Measurements from ENCODE around the gene FLNB. TPM values are rescaled to one million over a fixed set of nuclear protein-coding genes. Genes with fewer than 3 reads are reported as not detected.

FLNB gene
- polyA plus RNA-seq, 3 donors, result 0.47 to 4.0 (median 2.1) TPM

DNA sequence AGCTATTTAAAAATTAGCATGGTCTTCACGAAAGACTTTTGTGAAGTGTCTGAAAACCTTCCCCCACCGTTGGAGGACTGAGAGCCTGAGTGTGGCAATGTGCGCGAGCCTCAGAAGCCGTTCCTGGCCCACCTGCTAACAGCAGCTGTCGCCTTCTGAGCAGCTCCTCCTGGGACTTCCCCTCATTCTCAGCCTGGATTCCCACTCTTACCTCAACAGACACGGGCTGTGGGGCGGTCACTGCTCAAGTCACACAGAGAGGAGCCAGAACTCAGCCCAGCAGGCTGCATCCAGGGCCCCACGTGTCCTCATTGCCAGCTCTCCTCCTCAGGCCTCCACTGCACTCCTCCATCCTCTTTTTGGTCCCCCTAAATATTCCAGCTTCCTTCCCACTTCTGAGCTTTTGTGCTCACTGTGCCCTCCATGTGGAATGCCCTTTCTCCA is 194.7 kb downstream of the FLNB start:
- no peak for DNase-seq
- TF ChIP-seq, protein P1, sequence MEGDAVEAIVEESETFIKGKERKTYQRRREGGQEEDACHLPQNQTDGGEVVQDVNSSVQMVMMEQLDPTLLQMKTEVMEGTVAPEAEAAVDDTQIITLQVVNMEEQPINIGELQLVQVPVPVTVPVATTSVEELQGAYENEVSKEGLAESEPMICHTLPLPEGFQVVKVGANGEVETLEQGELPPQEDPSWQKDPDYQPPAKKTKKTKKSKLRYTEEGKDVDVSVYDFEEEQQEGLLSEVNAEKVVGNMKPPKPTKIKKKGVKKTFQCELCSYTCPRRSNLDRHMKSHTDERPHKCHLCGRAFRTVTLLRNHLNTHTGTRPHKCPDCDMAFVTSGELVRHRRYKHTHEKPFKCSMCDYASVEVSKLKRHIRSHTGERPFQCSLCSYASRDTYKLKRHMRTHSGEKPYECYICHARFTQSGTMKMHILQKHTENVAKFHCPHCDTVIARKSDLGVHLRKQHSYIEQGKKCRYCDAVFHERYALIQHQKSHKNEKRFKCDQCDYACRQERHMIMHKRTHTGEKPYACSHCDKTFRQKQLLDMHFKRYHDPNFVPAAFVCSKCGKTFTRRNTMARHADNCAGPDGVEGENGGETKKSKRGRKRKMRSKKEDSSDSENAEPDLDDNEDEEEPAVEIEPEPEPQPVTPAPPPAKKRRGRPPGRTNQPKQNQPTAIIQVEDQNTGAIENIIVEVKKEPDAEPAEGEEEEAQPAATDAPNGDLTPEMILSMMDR (IDR thresholded peaks at IDR 0.05), result no peak
- no peaks in the 10 kb centered on the region for H3K79me2 ChIP-seq (ENCODE audit: insufficient read depth, low read length)
- intact Hi-C loops (cut with micrococcal nuclease), result no loop called here
- H3K9me3 ChIP-seq (replicated peaks in 1 of 2; ENCODE audit: control insufficient read depth in 1 of 2, insufficient read depth in 1 of 2, low read length in 2 of 2), result no peaks in the 10 kb centered on the region
- peaks cover 21% of the 10 kb centered on the region for H3K4me1 Mint-ChIP-seq
- WGBS (ENCODE audit: insufficient coverage), result 72% methylated on average over 8 of the region's 9 CpGs
- no peak overlapping the region for H3K9ac ChIP-seq (ENCODE audit: insufficient read depth, low read length, poor library complexity, severe bottlenecking)
- H2AFZ ChIP-seq (ENCODE audit: insufficient read depth, low read depth, low read length, poor library complexity, severe bottlenecking), result no peak overlapping the region
- H4K20me1 ChIP-seq (ENCODE audit: insufficient read depth, low read length), result no peaks in the 10 kb centered on the region
- H3K4me2 ChIP-seq (replicated peaks; ENCODE audit: extremely low read depth, low read length, poor library complexity, severe bottlenecking), result no peak overlapping the region
- peaks cover 0 to 10% (median 4%) of the 10 kb centered on the region in 7 donors for H3K9me3 Mint-ChIP-seq
- peaks cover 9 to 12% of the 10 kb centered on the region in 2 donors for H3K4me1 ChIP-seq (ENCODE audit: control insufficient read depth in 1 of 2, insufficient read depth in 2 of 2, low read length in 2 of 2)
- H3K4me3 ChIP-seq (replicated peaks in 1 of 3; ENCODE audit: low read depth in 2 of 3, low read length in 3 of 3), result no peak overlapping the region
- H3K27ac Mint-ChIP-seq, result no peak overlapping the region
- H3K27ac ChIP-seq (ENCODE audit: low read depth in 1 of 2, low read length in 2 of 2), result no peak overlapping the region
- H3K36me3 Mint-ChIP-seq, result no peaks in the 10 kb centered on the region
- H3K36me3 ChIP-seq (replicated peaks in 1 of 2; ENCODE audit: control insufficient read depth in 1 of 2, insufficient read depth in 2 of 2, low read length in 2 of 2), result no peaks in the 10 kb centered on the region
- peaks cover 4 to 7% (median 4%) of the 10 kb centered on the region in 3 donors for H3K27me3 Mint-ChIP-seq (ENCODE audit: low read depth in 3 of 3)
- no peak overlapping the region for H3K4me3 Mint-ChIP-seq
- no peaks in the 10 kb centered on the region for H3K27me3 ChIP-seq (ENCODE audit: control insufficient read depth in 2 of 2, insufficient read depth in 2 of 2, low read length in 2 of 2)

DNA sequence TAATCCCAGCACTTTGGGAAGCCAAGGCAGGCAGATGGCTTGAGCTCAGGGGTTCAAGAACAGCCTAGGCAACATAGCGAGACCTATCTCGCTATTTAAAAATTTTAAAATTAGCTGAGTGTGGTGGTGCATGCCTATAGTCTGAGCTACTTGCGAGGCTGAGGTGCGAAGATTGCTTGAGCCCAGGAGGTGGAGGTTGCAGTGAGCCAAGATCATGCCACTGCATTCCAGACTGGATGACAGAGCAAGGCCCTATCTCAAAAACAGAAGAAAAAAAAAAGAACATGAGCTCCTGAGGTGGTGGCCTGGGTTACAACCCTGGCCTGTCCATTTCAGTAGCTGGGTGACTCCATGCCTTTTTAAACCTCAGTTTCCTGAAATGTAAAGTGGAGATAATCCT is 195.3 kb downstream of the FLNB start:
- WGBS (ENCODE audit: insufficient coverage), result 100% methylated on average over 4 of the region's 4 CpGs
- TF ChIP-seq, protein P1 (IDR thresholded peaks at IDR 0.05), result no peak
- H3K27me3 ChIP-seq (ENCODE audit: control insufficient read depth in 2 of 2, insufficient read depth in 2 of 2, low read length in 2 of 2), result no peaks in the 10 kb centered on the region

More for the DNA sequence above, 195.3 kb downstream of the FLNB start:
- Histone ChIP-seq H3K4me3 (replicated peaks in 1 of 3; ENCODE audit: low read depth in 2 of 3, low read length in 3 of 3) (no peak overlapping the region), H3K9ac (ENCODE audit: insufficient read depth, low read length, poor library complexity, severe bottlenecking) (no peak overlapping the region), H3K4me1 (ENCODE audit: control insufficient read depth in 1 of 2, insufficient read depth in 2 of 2, low read length in 2 of 2) (peaks cover 9 to 12% of the 10 kb centered on the region in 2 donors), H3K36me3 (replicated peaks in 1 of 2; ENCODE audit: control insufficient read depth in 1 of 2, insufficient read depth in 2 of 2, low read length in 2 of 2) (no peaks in the 10 kb centered on the region), H3K79me2 (ENCODE audit: insufficient read depth, low read length) (no peaks in the 10 kb centered on the region), H3K27ac (ENCODE audit: low read depth in 1 of 2, low read length in 2 of 2) (no peak overlapping the region), H4K20me1 (ENCODE audit: insufficient read depth, low read length) (no peaks in the 10 kb centered on the region), H3K4me2 (replicated peaks; ENCODE audit: extremely low read depth, low read length, poor library complexity, severe bottlenecking) (no peak overlapping the region), H2AFZ (ENCODE audit: insufficient read depth, low read depth, low read length, poor library complexity, severe bottlenecking) (no peak overlapping the region), H3K9me3 (replicated peaks in 1 of 2; ENCODE audit: control insufficient read depth in 1 of 2, insufficient read depth in 1 of 2, low read length in 2 of 2) (no peaks in the 10 kb centered on the region)
- Mint-ChIP-seq H3K36me3 (no peaks in the 10 kb centered on the region), H3K4me1 (peaks cover 19% of the 10 kb centered on the region), H3K27me3 (ENCODE audit: low read depth in 3 of 3) (peaks cover 4 to 7% (median 6%) of the 10 kb centered on the region in 3 donors), H3K9me3 (peaks cover 0 to 10% (median 4%) of the 10 kb centered on the region in 7 donors), H3K27ac (no peak overlapping the region), H3K4me3 (no peak overlapping the region)
- no peak for DNase-seq
- intact Hi-C loops (cut with micrococcal nuclease), result no loop called here
